NCI-H82 (cell line): ENCODE measurements around the gene CAPZA2.
A peak's percentile ranks its signal among the peaks of the same experiment; 100 is the strongest.
"Not testable (repeated sequence)": the region's sequence is repeated elsewhere in the genome, so short reads cannot be mapped to it uniquely, and the experiment has no call there.

Experiments used
- DNase-seq: peaks from one replicate; lab custom pipeline; 2025; lab: John Stamatoyannopoulos, UW

CAPZA2 gene

DNA sequence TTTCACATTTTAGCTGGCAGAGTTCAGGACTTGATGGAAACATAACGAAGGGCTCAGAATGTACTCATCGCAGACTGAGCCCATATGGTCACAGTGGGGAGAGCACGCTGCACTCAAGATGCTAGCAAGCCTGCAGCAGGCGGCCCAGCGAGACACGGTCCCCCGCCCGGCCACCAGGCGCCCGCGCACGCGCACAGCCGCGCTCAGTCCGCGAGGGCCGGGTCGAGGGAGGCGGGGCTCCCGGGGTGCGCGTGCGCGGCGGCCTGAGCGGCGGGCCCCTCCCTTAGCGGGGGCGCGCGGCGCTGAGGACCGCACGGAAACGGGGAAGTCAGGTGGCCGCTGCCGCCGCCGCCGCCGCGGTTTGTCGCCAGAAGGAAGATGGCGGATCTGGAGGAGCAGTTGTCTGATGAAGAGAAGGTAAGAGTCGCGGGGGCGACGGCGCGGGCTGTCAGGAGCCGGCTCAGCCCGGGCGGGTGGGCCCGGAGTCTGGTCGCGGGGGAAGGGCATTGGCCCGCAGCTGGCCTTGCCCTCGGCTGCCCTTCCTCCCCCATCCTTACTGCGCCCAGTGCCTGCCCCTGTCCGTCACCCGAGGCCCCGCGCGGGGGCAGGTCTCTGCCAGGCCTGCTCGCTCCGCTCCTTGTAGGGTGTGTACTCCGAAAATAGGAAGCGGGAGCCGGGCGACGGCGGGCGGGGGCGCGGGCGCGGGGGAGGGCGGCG is at the start of gene CAPZA2:
Gene CAPZA2, plus strand, starts transcription at position 354 of the 717 bp plus-strand sequence. Its CDS starts 25 bp downstream, at position 379.
- peak; percentile 95 for DNase-seq

- no peak for DNase-seq
These were observed 49.5 kb upstream of the CAPZA2 start for GRCh38 chr7:116812860-116813259.

DNA sequence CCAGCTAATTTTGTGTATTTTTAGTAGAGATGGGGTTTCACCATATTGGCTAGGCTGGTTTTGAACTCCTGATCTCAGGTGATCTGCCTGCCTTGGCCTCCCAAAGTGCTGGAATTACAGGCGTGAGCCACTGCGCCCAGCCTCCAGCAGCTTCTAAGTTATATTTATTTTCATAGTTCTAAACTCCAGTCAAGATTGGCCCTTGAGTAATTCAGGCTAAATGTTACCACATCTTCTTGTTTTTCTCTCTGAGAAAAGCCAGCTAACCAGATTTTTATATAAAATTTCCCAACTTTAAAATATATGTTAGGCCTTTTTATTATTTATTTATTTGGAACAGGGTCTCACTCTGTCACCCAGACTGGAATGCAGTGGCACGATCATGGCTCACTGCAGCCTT is 49.0 kb upstream of the CAPZA2 start:
- not testable (repeated sequence) for DNase-seq

DNA sequence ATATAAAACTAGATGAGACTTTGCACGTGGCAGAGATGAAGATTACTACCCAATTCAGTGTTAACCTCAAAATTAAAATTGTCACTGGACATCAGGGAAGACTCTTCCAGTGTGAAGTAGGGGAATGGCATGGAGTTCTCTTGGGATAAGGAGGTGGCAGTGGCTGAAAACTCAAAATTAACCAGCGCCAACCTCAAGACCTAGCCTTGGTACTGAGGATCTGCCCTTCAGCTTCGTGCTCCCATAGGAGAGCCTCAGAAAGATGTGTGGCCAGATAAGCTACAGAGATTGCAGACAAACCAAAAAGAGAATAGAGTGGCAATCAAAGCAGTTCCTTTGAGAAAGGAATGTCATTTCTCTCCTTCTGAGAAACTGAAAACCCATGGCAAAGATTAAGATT is 47.3 kb upstream of the CAPZA2 start:
- DNase-seq, result no peak

- no peak for DNase-seq
These were observed 42.2 kb upstream of the CAPZA2 start for GRCh38 chr7:116820149-116820548.

- DNase-seq, result not testable (repeated sequence)
These were observed 40.7 kb upstream of the CAPZA2 start for GRCh38 chr7:116821647-116822046.

DNA sequence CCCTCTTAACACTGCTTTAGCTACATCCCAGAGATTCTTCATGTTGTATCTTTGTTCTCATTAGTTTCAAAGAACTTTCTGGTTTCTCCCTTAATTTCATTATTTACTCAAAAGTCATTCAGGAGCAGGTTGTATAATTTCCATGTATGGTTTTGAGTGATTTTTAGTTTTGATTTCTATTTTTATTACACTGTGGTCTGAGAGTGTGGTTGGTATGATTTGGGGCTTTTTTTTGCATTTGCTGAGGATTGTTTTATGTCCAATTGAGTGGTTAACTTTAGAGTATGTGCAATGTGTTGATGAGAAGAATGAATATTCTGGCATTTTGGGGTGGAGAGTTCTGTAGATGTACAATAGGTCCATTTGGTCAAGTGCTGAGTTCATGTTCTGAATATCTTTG is 37.9 kb upstream of the CAPZA2 start:
- DNase-seq, result no peak

- DNase-seq, result no peak
These were observed 34.1 kb upstream of the CAPZA2 start for GRCh38 chr7:116828281-116828680.

GRCh38 chr7:116829041-116829440 is 33.3 kb upstream of the CAPZA2 start:
- DNase-seq, result no peak

- DNase-seq, result no peak
These were observed 32.9 kb upstream of the CAPZA2 start for GRCh38 chr7:116829493-116829892.

DNA sequence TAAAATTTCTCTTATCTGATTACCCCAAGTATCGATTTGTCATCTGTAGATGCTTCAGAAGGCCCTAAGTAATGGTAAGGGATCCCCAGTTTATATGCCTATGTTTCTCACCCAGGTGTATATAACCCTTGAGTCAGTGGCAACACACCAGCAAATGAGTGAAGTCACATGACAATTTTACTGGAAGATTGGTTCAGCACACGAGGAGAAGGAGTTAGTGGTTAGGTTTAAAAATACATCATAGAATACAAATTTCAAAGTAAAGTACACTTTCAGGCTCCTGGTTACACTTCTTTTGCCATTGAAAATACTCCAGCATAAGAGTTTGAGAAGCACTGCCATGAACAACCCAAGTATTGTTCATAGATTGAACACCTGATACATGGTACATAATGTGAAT is 29.7 kb upstream of the CAPZA2 start:
- DNase-seq, result no peak

GRCh38 chr7:116834815-116835504 is 27.4 kb upstream of the CAPZA2 start:
- no peak for DNase-seq

DNA sequence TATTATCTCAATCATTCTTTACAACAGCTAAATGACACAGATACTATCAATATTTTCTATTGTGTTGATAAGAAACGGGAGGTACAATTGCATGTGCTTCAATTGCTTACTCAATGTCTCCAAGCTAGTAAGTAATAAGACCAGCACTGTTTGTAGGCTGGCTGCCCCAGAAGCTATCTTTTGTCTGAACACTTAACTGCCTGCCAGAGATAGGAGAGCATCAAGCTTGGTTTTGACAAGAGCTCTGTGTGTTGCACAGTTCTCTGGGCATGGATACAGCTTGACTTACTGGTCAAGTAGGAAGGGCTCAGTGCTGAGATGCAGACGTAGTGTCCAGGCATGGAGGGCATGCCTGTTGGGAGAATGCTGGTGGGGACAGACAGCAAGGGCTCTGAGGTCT is 26.3 kb upstream of the CAPZA2 start:
- no peak for DNase-seq

DNA sequence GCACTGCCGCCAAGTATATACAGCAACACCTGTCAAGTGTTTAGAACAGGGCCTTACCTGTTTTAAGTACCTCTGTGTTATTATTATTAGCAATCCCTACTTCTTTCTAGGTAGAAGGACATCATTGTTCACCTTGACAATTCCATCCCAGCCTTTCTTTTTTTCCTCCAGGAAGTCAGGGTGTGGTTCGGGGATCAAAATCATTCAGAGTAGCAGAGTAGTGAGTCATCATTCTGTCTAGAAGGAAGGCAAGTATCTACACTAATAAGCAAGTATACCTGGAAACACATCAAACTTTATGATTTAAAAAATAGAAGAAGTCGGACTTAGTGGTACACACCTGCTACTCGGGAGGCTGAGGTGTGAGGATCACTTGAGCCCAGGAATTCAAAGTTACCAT is 25.5 kb upstream of the CAPZA2 start:
- DNase-seq, result no peak

GRCh38 chr7:116837586-116837985 is 24.8 kb upstream of the CAPZA2 start:
- DNase-seq, result no peak

DNA sequence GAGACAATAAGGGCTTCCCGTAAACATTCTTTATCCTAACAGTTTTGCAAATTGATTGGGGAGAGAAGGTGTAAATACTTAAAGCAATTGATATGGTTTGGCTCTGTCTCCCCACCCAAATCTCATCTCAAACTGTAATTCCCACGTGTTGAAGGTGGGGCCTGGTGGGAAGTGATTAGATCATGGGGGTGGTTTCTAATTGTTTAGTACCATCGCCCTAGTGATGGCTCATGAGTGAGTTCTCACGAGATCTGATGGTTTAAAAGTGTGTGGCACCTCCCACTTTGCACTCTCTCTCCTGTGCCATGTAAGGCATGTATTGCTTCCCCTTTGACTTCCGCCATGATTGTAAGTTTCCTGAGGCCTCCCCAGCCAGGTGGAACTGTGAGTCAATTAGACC is 22.1 kb upstream of the CAPZA2 start:
- no peak for DNase-seq

DNA sequence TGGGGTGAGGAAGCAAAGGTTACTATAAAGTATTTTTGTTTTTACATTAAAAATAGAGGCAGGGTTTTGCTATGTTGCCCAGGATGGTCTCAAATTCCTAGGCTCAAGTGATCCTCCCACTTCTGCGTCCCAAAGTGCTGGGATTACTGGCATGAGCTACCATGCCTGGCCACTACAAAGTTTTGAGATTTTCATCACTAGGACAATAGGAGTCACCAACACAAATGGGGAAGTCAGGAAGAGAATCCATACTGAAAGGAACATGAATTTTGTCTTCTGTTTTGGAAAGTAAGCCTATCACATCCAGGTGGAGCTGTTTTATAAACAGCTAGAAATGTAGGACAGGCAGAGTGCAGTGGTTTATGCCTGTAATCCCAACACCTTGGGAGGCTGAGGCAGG is 20.0 kb upstream of the CAPZA2 start:
- no peak for DNase-seq

GRCh38 chr7:116843378-116843777 is 19.0 kb upstream of the CAPZA2 start:
- no peak for DNase-seq

- no peak for DNase-seq
These were observed 11.2 kb upstream of the CAPZA2 start for GRCh38 chr7:116851175-116851574.

DNA sequence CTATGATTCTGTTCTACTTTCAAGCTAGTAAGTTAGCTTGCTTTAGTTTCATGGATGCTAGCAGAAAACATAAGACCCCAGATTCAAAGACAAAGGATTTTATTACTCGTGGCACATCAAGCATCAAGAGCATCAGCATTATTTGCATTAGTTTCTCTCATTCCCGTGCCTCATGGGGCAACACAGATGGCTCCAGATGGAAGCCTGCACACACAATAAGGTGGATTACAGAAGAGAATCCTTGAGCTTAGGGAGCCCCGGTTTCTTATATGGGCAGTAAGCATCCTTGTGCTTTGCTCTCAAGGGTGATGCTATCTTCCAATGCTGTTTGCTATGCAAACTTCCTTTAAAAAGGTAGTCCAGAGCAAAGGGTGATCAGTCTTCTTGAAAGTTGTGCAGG is 10.7 kb upstream of the CAPZA2 start:
- DNase-seq, result peak; percentile 73

- DNase-seq, result no peak
These were observed 8.3 kb upstream of the CAPZA2 start for GRCh38 chr7:116854132-116854531.

- no peak for DNase-seq
These were observed 5.3 kb upstream of the CAPZA2 start for GRCh38 chr7:116857052-116857451.

GRCh38 chr7:116859323-116859722 is 3.1 kb upstream of the CAPZA2 start:
- no peak for DNase-seq

- DNase-seq, result no peak
These were observed 670 bp upstream of the CAPZA2 start for GRCh38 chr7:116861717-116862116.
